ENCODE results near the gene CREB3L2. TPM values are rescaled to one million over a fixed set of nuclear protein-coding genes. Genes with fewer than 3 reads are reported as not detected.

Gene CREB3L2
- total RNA-seq, 1 experiment from 2014 or later, result 60.6 TPM

DNA sequence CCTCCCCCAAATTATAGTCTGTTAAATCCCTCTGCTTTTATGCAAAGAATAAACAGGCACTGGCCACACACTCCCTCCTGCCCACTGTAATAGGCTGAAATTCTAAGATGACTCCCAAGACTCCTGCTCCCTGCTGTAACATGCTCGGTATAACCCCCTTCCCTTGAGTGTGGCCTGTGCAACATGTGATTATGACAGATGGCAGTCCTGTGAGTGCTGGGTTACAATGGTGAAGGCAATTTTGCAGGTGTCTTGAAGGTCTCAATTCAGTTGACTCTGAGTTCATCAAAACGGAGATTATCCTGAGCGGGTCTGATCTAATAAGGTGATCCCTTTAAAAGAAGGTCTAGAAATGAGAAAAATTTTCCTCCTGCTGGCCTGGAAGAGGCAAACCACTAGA is 55.9 kb downstream of the CREB3L2 start (continued):
- TF ChIP-seq RELA (CRISPR knock-in tag; IDR thresholded peaks at IDR 0.05; ENCODE audit: borderline replicate concordance) (no peak), RORB (CRISPR knock-in tag; IDR thresholded peaks at IDR 0.05) (no peak)

DNA sequence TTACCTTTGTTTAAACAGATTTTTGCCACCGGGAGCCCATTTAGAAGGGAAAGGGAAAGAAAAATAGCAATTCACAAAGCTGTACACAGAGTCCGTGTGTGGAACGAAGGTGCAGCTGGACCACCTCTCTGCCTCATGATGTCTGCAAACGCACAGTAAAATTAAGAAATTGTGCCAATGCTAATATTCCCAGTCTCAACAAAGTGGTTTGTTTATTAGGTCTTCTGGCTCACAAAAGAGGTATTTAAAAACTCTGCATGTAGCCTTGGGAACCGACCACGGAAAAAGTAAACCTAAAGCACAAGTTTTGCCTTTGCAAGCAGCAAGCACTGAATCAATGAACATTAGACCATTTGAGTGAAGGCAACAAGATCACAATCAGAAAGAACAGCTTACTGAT is 57.7 kb downstream of the CREB3L2 start:
- peaks cover 50% of the 10 kb centered on the region for H3K4me1 Mint-ChIP-seq
- DNase-seq (ENCODE audit: low spot score), result no peak
- no peaks in the 10 kb centered on the region for H3K36me3 Mint-ChIP-seq
- ChIA-PET CTCF (no interaction called here), POLR2A (no interaction called here)
- no peaks in the 10 kb centered on the region for H3K27me3 Mint-ChIP-seq (ENCODE audit: low read depth)
- H3K27ac Mint-ChIP-seq, result peak overlapping the region; percentile 43; the same call in 1 of the 2 replicates
- ATAC-seq, result no peak
- H3K9me3 Mint-ChIP-seq, result no peaks in the 10 kb centered on the region
- no peak overlapping the region for H3K4me3 Mint-ChIP-seq
- TF ChIP-seq JUN (CRISPR knock-in tag; IDR thresholded peaks at IDR 0.05), result no peak
- TF ChIP-seq, protein P1, sequence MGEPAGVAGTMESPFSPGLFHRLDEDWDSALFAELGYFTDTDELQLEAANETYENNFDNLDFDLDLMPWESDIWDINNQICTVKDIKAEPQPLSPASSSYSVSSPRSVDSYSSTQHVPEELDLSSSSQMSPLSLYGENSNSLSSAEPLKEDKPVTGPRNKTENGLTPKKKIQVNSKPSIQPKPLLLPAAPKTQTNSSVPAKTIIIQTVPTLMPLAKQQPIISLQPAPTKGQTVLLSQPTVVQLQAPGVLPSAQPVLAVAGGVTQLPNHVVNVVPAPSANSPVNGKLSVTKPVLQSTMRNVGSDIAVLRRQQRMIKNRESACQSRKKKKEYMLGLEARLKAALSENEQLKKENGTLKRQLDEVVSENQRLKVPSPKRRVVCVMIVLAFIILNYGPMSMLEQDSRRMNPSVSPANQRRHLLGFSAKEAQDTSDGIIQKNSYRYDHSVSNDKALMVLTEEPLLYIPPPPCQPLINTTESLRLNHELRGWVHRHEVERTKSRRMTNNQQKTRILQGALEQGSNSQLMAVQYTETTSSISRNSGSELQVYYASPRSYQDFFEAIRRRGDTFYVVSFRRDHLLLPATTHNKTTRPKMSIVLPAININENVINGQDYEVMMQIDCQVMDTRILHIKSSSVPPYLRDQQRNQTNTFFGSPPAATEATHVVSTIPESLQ (CRISPR knock-in tag; IDR thresholded peaks at IDR 0.05), result no peak
- no peak for TF ChIP-seq FOXP1 (CRISPR knock-in tag; IDR thresholded peaks at IDR 0.05; ENCODE audit: borderline replicate concordance)
- no peak for TF ChIP-seq TP53 (CRISPR knock-in tag; IDR thresholded peaks at IDR 0.05)
- TF ChIP-seq, protein P2, sequence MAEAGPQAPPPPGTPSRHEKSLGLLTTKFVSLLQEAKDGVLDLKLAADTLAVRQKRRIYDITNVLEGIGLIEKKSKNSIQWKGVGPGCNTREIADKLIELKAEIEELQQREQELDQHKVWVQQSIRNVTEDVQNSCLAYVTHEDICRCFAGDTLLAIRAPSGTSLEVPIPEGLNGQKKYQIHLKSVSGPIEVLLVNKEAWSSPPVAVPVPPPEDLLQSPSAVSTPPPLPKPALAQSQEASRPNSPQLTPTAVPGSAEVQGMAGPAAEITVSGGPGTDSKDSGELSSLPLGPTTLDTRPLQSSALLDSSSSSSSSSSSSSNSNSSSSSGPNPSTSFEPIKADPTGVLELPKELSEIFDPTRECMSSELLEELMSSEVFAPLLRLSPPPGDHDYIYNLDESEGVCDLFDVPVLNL (CRISPR knock-in tag; IDR thresholded peaks at IDR 0.05; ENCODE audit: borderline replicate concordance, low read depth), result no peak

DNA sequence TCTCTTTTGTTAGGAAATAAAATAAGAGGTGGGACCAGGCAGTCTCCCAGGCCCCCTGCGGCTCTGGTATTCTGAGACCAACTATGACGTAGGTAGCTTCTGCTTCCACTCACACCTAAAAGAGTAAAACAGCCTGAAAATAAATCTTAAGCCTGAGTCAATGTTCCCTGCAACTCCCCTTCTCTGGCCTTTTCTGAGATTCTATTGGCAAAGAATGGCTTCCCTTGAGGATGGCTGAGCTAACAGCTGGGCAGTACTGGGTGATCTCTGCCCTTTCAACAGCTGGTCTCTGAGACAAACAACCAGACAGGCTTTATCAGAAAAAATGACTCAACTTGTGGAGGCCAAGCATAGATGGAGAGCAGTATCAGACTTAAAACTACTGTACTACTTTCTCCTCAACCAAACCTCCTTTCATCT is 58.7 kb downstream of the CREB3L2 start:
- CTCF ChIA-PET, result interaction anchor here (1.5 kb wide), 1 partner anchor 59 kb away, joined by 4 read pairs; the partner anchor contains the start of gene CREB3L2
- peaks cover 45% of the 10 kb centered on the region for H3K4me1 Mint-ChIP-seq
- ATAC-seq, result peak; percentile 49

More for the DNA sequence above, 58.7 kb downstream of the CREB3L2 start:
- POLR2A ChIA-PET, result no interaction called here
- DNase-seq (ENCODE audit: low spot score), result peak; percentile 26
- no peak overlapping the region for H3K27ac Mint-ChIP-seq
- H3K9me3 Mint-ChIP-seq, result no peaks in the 10 kb centered on the region
- H3K27me3 Mint-ChIP-seq (ENCODE audit: low read depth), result no peaks in the 10 kb centered on the region
- TF ChIP-seq GTF2I (CRISPR knock-in tag; conservative IDR thresholded peaks at IDR 0.05) (no peak), ZNF138 (CRISPR knock-in tag; conservative IDR thresholded peaks at IDR 0.05) (no peak), JUN (CRISPR knock-in tag; IDR thresholded peaks at IDR 0.05) (no peak), IRF2 (CRISPR knock-in tag; IDR thresholded peaks at IDR 0.05; ENCODE audit: borderline replicate concordance, low read depth) (no peak), NR2C2 (CRISPR knock-in tag; IDR thresholded peaks at IDR 0.05) (no peak), ZNF121 (CRISPR knock-in tag; IDR thresholded peaks at IDR 0.05) (no peak), CREB1 (CRISPR knock-in tag; IDR thresholded peaks at IDR 0.05) (no peak), ETV6 (CRISPR knock-in tag; IDR thresholded peaks at IDR 0.05) (no peak), SP1 (CRISPR knock-in tag; conservative IDR thresholded peaks at IDR 0.05) (no peak), MYBL2 (CRISPR knock-in tag; IDR thresholded peaks at IDR 0.05) (no peak), SMAD4 (CRISPR knock-in tag; IDR thresholded peaks at IDR 0.05) (no peak), ZNF219 (CRISPR knock-in tag; IDR thresholded peaks at IDR 0.05; ENCODE audit: borderline replicate concordance) (no peak), FOXP1 (CRISPR knock-in tag; IDR thresholded peaks at IDR 0.05; ENCODE audit: borderline replicate concordance) (no peak), JAZF1 (CRISPR knock-in tag; IDR thresholded peaks at IDR 0.05) (no peak)
- TF ChIP-seq, protein P3, sequence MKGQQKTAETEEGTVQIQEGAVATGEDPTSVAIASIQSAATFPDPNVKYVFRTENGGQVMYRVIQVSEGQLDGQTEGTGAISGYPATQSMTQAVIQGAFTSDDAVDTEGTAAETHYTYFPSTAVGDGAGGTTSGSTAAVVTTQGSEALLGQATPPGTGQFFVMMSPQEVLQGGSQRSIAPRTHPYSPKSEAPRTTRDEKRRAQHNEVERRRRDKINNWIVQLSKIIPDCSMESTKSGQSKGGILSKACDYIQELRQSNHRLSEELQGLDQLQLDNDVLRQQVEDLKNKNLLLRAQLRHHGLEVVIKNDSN (CRISPR knock-in tag; IDR thresholded peaks at IDR 0.05), result no peak
- TF ChIP-seq, protein P4, sequence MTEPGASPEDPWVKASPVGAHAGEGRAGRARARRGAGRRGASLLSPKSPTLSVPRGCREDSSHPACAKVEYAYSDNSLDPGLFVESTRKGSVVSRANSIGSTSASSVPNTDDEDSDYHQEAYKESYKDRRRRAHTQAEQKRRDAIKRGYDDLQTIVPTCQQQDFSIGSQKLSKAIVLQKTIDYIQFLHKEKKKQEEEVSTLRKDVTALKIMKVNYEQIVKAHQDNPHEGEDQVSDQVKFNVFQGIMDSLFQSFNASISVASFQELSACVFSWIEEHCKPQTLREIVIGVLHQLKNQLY (CRISPR knock-in tag; IDR thresholded peaks at IDR 0.05), result no peak
- TF ChIP-seq, protein P5, sequence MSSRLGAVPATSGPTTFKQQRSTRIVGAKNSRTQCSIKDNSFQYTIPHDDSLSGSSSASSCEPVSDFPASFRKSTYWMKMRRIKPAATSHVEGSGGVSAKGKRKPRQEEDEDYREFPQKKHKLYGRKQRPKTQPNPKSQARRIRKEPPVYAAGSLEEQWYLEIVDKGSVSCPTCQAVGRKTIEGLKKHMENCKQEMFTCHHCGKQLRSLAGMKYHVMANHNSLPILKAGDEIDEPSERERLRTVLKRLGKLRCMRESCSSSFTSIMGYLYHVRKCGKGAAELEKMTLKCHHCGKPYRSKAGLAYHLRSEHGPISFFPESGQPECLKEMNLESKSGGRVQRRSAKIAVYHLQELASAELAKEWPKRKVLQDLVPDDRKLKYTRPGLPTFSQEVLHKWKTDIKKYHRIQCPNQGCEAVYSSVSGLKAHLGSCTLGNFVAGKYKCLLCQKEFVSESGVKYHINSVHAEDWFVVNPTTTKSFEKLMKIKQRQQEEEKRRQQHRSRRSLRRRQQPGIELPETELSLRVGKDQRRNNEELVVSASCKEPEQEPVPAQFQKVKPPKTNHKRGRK (CRISPR knock-in tag; IDR thresholded peaks at IDR 0.05; ENCODE audit: borderline replicate concordance), result no peak
- TF ChIP-seq, protein P6, sequence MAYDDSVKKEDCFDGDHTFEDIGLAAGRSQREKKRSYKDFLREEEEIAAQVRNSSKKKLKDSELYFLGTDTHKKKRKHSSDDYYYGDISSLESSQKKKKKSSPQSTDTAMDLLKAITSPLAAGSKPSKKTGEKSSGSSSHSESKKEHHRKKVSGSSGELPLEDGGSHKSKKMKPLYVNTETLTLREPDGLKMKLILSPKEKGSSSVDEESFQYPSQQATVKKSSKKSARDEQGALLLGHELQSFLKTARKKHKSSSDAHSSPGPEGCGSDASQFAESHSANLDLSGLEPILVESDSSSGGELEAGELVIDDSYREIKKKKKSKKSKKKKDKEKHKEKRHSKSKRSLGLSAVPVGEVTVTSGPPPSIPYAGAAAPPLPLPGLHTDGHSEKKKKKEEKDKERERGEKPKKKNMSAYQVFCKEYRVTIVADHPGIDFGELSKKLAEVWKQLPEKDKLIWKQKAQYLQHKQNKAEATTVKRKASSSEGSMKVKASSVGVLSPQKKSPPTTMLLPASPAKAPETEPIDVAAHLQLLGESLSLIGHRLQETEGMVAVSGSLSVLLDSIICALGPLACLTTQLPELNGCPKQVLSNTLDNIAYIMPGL (CRISPR knock-in tag; IDR thresholded peaks at IDR 0.05), result no peak
- H3K4me3 Mint-ChIP-seq, result no peak overlapping the region
- no peaks in the 10 kb centered on the region for H3K36me3 Mint-ChIP-seq
